K562 (cell line): Measurements from ENCODE around the gene KCNB1. TPM values are rescaled to one million over a fixed set of nuclear protein-coding genes. Genes with fewer than 3 reads are reported as not detected.

Experiments used
- ATAC-seq: fragments of 200-7000 bp; cut with Tn5 transposase; 3 replicates; pipeline ENCODE4 v1.9.1; 2020; ENCODE audit warnings: moderate library complexity
- BruUV-seq: library from RNA; stranded (reverse); fragments of 400-500 nt; replicated peaks from 2 replicates; lab custom pipeline; 2021; lab: Mats Ljungman, UMichigan
- CTCF ChIA-PET: fragments of 300-600 bp; formaldehyde crosslinking; extraction: SDS; loops from one replicate; lab custom pipeline; 2021; ENCODE audit warnings: low intra/inter-chr PET ratio; lab: Yijun Ruan, JAX
- POLR2A ChIA-PET: fragments of 300-600, 350-650 bp; sonication (Branson Sonifier 250); formaldehyde crosslinking; extraction: SDS; loops from one replicate; lab custom pipeline; 2021; ENCODE audit warnings: antibody characterized with exemption, inconsistent platforms; lab: Yijun Ruan, JAX
- DNase-seq, 4 experiments: peaks; one replicate each; pipeline versions ENCODE4 v3.0.0 to v3.0.0-alpha.2; 2011 to 2018; ENCODE audit warnings: low spot score in 3 of 4, mixed read lengths in 3 of 4; ENCODE audit errors: extremely low read depth in 1 of 4
- FAIRE-seq: peaks from 2 replicates; lab custom pipeline; 2011; peaks lifted over from hg19 to GRCh38; lab: Jason Lieb, UNC
- H2AFZ ChIP-seq: 2 replicates; pipeline ENCODE4 v1.6.0; 2011; ENCODE audit warnings: low read depth, low read length, control low read depth, inconsistent platforms
- H3K27ac ChIP-seq: fragments of 200-600 bp; 3 replicates; pipeline ENCODE4 v1.8.0; 2011; ENCODE audit warnings: low read depth, mild to moderate bottlenecking, control low read depth, inconsistent platforms, low read length, moderate library complexity, mixed read lengths; ENCODE audit errors: extremely low read depth
- H3K27me3 ChIP-seq, 2 experiments: fragments of 300-600 bp in 1 of 2; 2 replicates in 1 of 2; 3 replicates in 1 of 2; pipeline versions ENCODE4 v1.6.0 to v1.8.0; 2011; ENCODE audit warnings: inconsistent platforms in 2 of 2, low read length in 2 of 2, mild to moderate bottlenecking in 1 of 2, mixed read lengths in 1 of 2, moderate library complexity in 1 of 2; ENCODE audit not compliant: control insufficient read depth in 2 of 2, insufficient read depth in 2 of 2
- H3K36me3 ChIP-seq: fragments of 300-600 bp; 3 replicates; pipeline ENCODE4 v1.8.0; 2011; ENCODE audit warnings: mild to moderate bottlenecking, low read length, inconsistent platforms; ENCODE audit not compliant: control insufficient read depth, insufficient read depth
- H3K4me1 ChIP-seq, 2 experiments: fragments of 200-600 bp in 1 of 2; replicated peaks in 1 of 2; 2 replicates in 1 of 2; 3 replicates in 1 of 2; pipeline versions ENCODE4 v1.5.1 to v1.8.0; 2011; ENCODE audit warnings: inconsistent platforms in 2 of 2, low read length in 2 of 2, mild to moderate bottlenecking in 1 of 2, mixed read lengths in 1 of 2, moderate library complexity in 1 of 2; ENCODE audit not compliant: control insufficient read depth in 2 of 2, insufficient read depth in 2 of 2
- H3K4me2 ChIP-seq: 2 replicates; pipeline ENCODE4 v1.6.1; 2011; ENCODE audit warnings: low read length, control low read depth, inconsistent platforms, mixed read lengths; ENCODE audit not compliant: insufficient read depth
- H3K4me3 ChIP-seq: fragments of 200-600 bp; sonication (generic), shearing (Covaris generic); 2 replicates; pipeline ENCODE4 v1.5.1; 2016; ENCODE audit warnings: control low read depth, inconsistent platforms
- H3K79me2 ChIP-seq: fragments of 200-600 bp; 3 replicates; pipeline ENCODE4 v1.8.0; 2011; ENCODE audit warnings: low read length, inconsistent platforms; ENCODE audit not compliant: control insufficient read depth, insufficient read depth
- H3K9ac ChIP-seq, 2 experiments: 2 replicates each; pipeline versions ENCODE4 v1.6.0 to v1.6.1; 2011; ENCODE audit warnings: low read depth in 2 of 2, low read length in 2 of 2, control low read depth in 1 of 2, inconsistent platforms in 1 of 2, mild to moderate bottlenecking in 1 of 2, mixed read lengths in 1 of 2; ENCODE audit not compliant: insufficient read depth in 1 of 2
- H3K9me1 ChIP-seq: one replicate; pipeline ENCODE4 v1.6.0; 2011; ENCODE audit warnings: inconsistent platforms, mild to moderate bottlenecking, low read length, moderate library complexity; ENCODE audit not compliant: control insufficient read depth, insufficient read depth
- H3K9me3 ChIP-seq: replicated peaks from 2 replicates; pipeline ENCODE4 v1.5.1; 2011; ENCODE audit warnings: low read depth, low read length, inconsistent platforms; ENCODE audit not compliant: control insufficient read depth, insufficient read depth
- H4K20me1 ChIP-seq: replicated peaks from 2 replicates; pipeline ENCODE4 v1.6.1; 2011; ENCODE audit warnings: low read length, inconsistent platforms, mixed read lengths; ENCODE audit not compliant: control insufficient read depth, insufficient read depth
- ETS2 ChIP-seq: IDR thresholded peaks from 2 replicates; pipeline ENCODE4 v1.6.1; 2016; ENCODE audit warnings: borderline replicate concordance, missing genetic modification characterization, mild to moderate bottlenecking, moderate library complexity, missing compliant biosample characterization; ENCODE audit not compliant: poor library complexity, severe bottlenecking
- ZEB2 ChIP-seq: fragments of 450-650 bp; IDR thresholded peaks from 2 replicates; pipeline ENCODE4 v1.6.1; 2016
- ZNF696 ChIP-seq: fragments of 250-450 bp; sonication (Bioruptor Pico); conservative IDR thresholded peaks from 2 replicates; pipeline ENCODE4 v1.4.0; 2020; ENCODE audit warnings: mild to moderate bottlenecking, moderate library complexity
- ZNF766 ChIP-seq: fragments of 200-800 bp; sonication (Bioruptor generic); conservative IDR thresholded peaks from 2 replicates; pipeline ENCODE4 v1.6.1; 2016; ENCODE audit warnings: missing genetic modification characterization, missing compliant biosample characterization
- WGBS: fragments of 100-300 bp; shearing (Covaris generic); methylation state at CpG from one replicate; pipeline ENCODE4 v1.1.6; 2016; ENCODE audit warnings: low coverage, mixed read lengths; ENCODE audit not compliant: insufficient coverage; ENCODE audit errors: missing lambda C conversion rate; 5-methylcytosine and 5-hydroxymethylcytosine counted together
- in situ Hi-C: fragments of 300-500 bp; cut with MboI; formaldehyde crosslinking; loops from 4 replicates; pipeline ENCODE4 v1.15.0; 2018; ENCODE audit warnings: inconsistent platforms, mixed read lengths
- intact Hi-C: fragments of 100-400 bp; cut with micrococcal nuclease; formaldehyde crosslinking; loops from 2 replicates; pipeline ENCODE4 v1.14.2; 2022
- polyA plus RNA-seq, 8 experiments: library from polyadenylated mRNA; depleted of rRNA in 4 of 8; stranded (reverse) in 5 of 8; unstranded in 3 of 8; fragments of >200 nt; fragmentation: Nextera tagmentation in 2 of 8; fragmentation: Illumina TruSeq in 1 of 8; extraction: Ambion mirVana in 2 of 8; extraction: Trizol in 1 of 8; gene quantifications; 2 replicates each; pipeline versions ENCODE4 v1.2.1 to v1.2.3, GENCODE V29; 2011 to 2014; ENCODE audit warnings: inconsistent platforms in 1 of 8, missing spikeins in 1 of 8
- total RNA-seq, 7 experiments: library from RNA; depleted of rRNA in 6 of 7; stranded (reverse); fragments of >200 nt in 6 of 7; fragmentation: Illumina TruSeq in 2 of 7; extraction: Trizol in 2 of 7; gene quantifications; 2 replicates each; pipeline versions ENCODE4 v1.2.1 to v1.2.3, GENCODE V29; 2011 to 2021; ENCODE audit warnings: low replicate concordance in 1 of 7
- TF ChIP-seq, protein P1 (sequence below): sonication (generic); formaldehyde crosslinking; IDR thresholded peaks from 2 replicates; pipeline ENCODE4 v1.4.0; 2020; ENCODE audit warnings: mild to moderate bottlenecking, missing genetic modification reagents
- TF ChIP-seq, protein P2 (sequence below): IDR thresholded peaks from 2 replicates; pipeline ENCODE4 v1.6.1; 2011; ENCODE audit warnings: borderline replicate concordance, low read depth, mild to moderate bottlenecking, moderate library complexity, low read length; ENCODE audit not compliant: insufficient read depth, poor library complexity, severe bottlenecking
- TF ChIP-seq, protein P3 (sequence below): fragments of 250-450 bp; sonication (Bioruptor Pico); IDR thresholded peaks from 2 replicates; pipeline ENCODE4 v1.5.0; 2021
- TF ChIP-seq, protein P4 (sequence below): sonication (generic); formaldehyde crosslinking; IDR thresholded peaks from 2 replicates; pipeline ENCODE4 v1.8.0; 2022; ENCODE audit warnings: missing genetic modification reagents, mild to moderate bottlenecking, moderate library complexity, borderline replicate concordance

Gene KCNB1
- total and polyA plus RNA-seq, 9 of the 15 experiments (the other 6 are each of a cell fraction or from before 2014, with no cell fraction given): 0.01 to 0.06 TPM; not detected in 7

DNA sequence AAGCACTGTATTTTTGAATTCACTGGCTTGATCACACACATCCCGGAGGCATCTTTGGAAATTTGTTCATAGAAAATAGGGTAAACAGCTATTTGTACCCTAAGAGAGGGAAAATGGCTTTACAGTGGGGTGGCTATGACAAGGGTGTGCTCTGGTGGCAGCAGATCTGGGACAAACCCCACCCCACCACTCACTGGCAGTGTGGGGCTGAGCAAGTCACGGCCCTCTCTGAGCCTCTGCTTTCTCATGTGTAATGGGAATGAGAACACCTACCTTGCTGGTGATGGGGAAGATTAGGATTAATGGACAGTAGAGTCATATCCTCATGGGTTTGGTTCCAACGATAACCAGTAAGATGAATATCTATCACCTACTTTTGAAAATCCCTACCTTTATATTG, 78.0 kb downstream of the KCNB1 start (continued):
- TF ChIP-seq, protein P1, sequence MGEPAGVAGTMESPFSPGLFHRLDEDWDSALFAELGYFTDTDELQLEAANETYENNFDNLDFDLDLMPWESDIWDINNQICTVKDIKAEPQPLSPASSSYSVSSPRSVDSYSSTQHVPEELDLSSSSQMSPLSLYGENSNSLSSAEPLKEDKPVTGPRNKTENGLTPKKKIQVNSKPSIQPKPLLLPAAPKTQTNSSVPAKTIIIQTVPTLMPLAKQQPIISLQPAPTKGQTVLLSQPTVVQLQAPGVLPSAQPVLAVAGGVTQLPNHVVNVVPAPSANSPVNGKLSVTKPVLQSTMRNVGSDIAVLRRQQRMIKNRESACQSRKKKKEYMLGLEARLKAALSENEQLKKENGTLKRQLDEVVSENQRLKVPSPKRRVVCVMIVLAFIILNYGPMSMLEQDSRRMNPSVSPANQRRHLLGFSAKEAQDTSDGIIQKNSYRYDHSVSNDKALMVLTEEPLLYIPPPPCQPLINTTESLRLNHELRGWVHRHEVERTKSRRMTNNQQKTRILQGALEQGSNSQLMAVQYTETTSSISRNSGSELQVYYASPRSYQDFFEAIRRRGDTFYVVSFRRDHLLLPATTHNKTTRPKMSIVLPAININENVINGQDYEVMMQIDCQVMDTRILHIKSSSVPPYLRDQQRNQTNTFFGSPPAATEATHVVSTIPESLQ: no peak
- TF ChIP-seq ZNF696 (CRISPR knock-in tag) (no peak), ETS2 (tag) (no peak)

DNA sequence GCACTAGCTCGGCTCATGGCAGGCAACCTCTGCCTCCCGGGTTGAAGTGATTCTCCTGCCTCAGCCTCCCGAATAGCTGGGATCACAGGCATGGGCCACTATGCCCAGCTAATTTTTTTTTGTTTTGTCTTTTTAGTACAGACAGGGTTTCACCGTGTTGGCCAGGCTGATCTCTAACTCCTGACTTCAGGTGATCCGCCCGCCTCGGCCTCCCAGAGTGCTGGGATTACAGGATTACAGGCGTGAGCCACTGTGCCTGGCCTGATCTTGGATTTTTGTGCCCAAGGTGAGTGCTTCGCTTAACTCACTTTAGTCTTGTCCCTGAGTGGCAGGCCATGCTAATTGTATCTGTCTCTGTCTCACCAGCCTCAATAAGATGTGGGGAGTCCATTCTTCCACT, 78.6 kb downstream of the KCNB1 start:
- Histone ChIP-seq H3K9me1 (no peaks in the 10 kb centered on the region), H3K36me3 (no peaks in the 10 kb centered on the region), H3K4me3 (no peak overlapping the region), H3K4me2 (no peak overlapping the region), H3K9ac (no peak overlapping the region), H2AFZ (no peak overlapping the region), H3K79me2 (no peaks in the 10 kb centered on the region), H3K4me1 (no peaks in the 10 kb centered on the region; a peak in 1 of 5 replicates), H3K27me3 (peaks cover 31 to 59% of the 10 kb centered on the region in 2 experiments), H3K9me3 (no peaks in the 10 kb centered on the region), H3K27ac (no peak overlapping the region), H4K20me1 (no peaks in the 10 kb centered on the region; the same call in none of the 2 replicates)
- CTCF ChIA-PET: no interaction called here
- no peak for FAIRE-seq
- POLR2A ChIA-PET: interaction anchor here (0.7 kb wide), 1 partner anchor 13 kb away, joined by 3 read pairs; no protein-coding TSS in a partner anchor
- intact Hi-C loops: no loop called here
- in situ Hi-C loops: no loop called here
- BruUV-seq: no TSS peak
- no peak for ATAC-seq
- 2% methylated on average over 9 of the region's 9 CpGs for WGBS
- TF ChIP-seq ZEB2 (no peak), ZNF766 (CRISPR knock-in tag) (no peak)
- TF ChIP-seq, protein P2, sequence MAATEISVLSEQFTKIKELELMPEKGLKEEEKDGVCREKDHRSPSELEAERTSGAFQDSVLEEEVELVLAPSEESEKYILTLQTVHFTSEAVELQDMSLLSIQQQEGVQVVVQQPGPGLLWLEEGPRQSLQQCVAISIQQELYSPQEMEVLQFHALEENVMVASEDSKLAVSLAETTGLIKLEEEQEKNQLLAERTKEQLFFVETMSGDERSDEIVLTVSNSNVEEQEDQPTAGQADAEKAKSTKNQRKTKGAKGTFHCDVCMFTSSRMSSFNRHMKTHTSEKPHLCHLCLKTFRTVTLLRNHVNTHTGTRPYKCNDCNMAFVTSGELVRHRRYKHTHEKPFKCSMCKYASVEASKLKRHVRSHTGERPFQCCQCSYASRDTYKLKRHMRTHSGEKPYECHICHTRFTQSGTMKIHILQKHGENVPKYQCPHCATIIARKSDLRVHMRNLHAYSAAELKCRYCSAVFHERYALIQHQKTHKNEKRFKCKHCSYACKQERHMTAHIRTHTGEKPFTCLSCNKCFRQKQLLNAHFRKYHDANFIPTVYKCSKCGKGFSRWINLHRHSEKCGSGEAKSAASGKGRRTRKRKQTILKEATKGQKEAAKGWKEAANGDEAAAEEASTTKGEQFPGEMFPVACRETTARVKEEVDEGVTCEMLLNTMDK: no peak
- TF ChIP-seq, protein P3, sequence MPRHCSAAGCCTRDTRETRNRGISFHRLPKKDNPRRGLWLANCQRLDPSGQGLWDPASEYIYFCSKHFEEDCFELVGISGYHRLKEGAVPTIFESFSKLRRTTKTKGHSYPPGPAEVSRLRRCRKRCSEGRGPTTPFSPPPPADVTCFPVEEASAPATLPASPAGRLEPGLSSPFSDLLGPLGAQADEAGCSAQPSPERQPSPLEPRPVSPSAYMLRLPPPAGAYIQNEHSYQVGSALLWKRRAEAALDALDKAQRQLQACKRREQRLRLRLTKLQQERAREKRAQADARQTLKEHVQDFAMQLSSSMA (CRISPR knock-in tag): no peak
- TF ChIP-seq, protein P4, sequence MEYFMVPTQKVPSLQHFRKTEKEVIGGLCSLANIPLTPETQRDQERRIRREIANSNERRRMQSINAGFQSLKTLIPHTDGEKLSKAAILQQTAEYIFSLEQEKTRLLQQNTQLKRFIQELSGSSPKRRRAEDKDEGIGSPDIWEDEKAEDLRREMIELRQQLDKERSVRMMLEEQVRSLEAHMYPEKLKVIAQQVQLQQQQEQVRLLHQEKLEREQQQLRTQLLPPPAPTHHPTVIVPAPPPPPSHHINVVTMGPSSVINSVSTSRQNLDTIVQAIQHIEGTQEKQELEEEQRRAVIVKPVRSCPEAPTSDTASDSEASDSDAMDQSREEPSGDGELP (CRISPR knock-in tag): no peak
- DNase-seq: no peak
